CD14-positive monocyte (primary cell): ENCODE data around the gene LENG1. TPM values are rescaled to one million over a fixed set of nuclear protein-coding genes. Genes with fewer than 3 reads are reported as not detected.
A peak's percentile ranks its signal among the peaks of the same experiment; 100 is the strongest.

Experiments used
- DNase-seq, 3 donors: peaks; one replicate each; pipeline ENCODE4 v3.0.0-alpha.2; 2011 to 2022
- H2AFZ ChIP-seq: 2 replicates; pipeline ENCODE4 v1.6.0; 2012; ENCODE audit warnings: mild to moderate bottlenecking, low read depth, low read length, inconsistent platforms; ENCODE audit not compliant: insufficient read depth, poor library complexity, severe bottlenecking
- H3K27ac ChIP-seq, 2 donors: 1 replicate in 1 of 2; 2 replicates in 1 of 2; pipeline ENCODE4 v1.5.1; 2012 to 2013; ENCODE audit warnings: low read length in 2 of 2, control low read depth in 1 of 2, inconsistent platforms in 1 of 2, low read depth in 1 of 2, mild to moderate bottlenecking in 1 of 2
- H3K27me3 ChIP-seq, 2 donors: one replicate each; pipeline versions ENCODE4 v1.6.0 to v1.6.1; 2011 to 2013; ENCODE audit warnings: low read length in 2 of 2; ENCODE audit not compliant: control insufficient read depth in 2 of 2, insufficient read depth in 2 of 2
- H3K36me3 ChIP-seq, 2 donors: replicated peaks in 1 of 2; 1 replicate in 1 of 2; 2 replicates in 1 of 2; pipeline versions ENCODE4 v1.5.1 to v1.6.1; 2012 to 2013; ENCODE audit warnings: low read length in 2 of 2, control low read depth in 1 of 2, inconsistent platforms in 1 of 2, mild to moderate bottlenecking in 1 of 2; ENCODE audit not compliant: insufficient read depth in 2 of 2, control insufficient read depth in 1 of 2
- H3K4me1 ChIP-seq, 2 donors: 1 replicate in 1 of 2; 2 replicates in 1 of 2; pipeline versions ENCODE4 v1.5.1 to v1.6.1; 2012 to 2013; ENCODE audit warnings: low read length in 2 of 2, control low read depth in 1 of 2, inconsistent platforms in 1 of 2, mild to moderate bottlenecking in 1 of 2, moderate library complexity in 1 of 2; ENCODE audit not compliant: insufficient read depth in 2 of 2, control insufficient read depth in 1 of 2
- H3K4me2 ChIP-seq: replicated peaks from 2 replicates; pipeline ENCODE3; 2012; ENCODE audit warnings: low read length, moderate library complexity, mild to moderate bottlenecking; ENCODE audit not compliant: poor library complexity, severe bottlenecking; ENCODE audit errors: extremely low read depth
- H3K4me3 ChIP-seq, 3 experiments: fragments of 200-600 bp in 1 of 3; sonication (generic) in 1 of 3; replicated peaks in 1 of 3; 1 replicate in 2 of 3; 2 replicates in 1 of 3; pipeline ENCODE4 v1.5.1; 2011 to 2013; ENCODE audit warnings: low read length in 3 of 3, mild to moderate bottlenecking in 3 of 3, control low read depth in 2 of 3, low read depth in 2 of 3, inconsistent platforms in 1 of 3, moderate library complexity in 1 of 3
- H3K79me2 ChIP-seq: 2 replicates; pipeline ENCODE4 v1.6.0; 2012; ENCODE audit warnings: mild to moderate bottlenecking, control low read depth, inconsistent platforms, low read length, moderate library complexity; ENCODE audit not compliant: insufficient read depth
- H3K9ac ChIP-seq: 2 replicates; pipeline ENCODE4 v1.6.0; 2017; ENCODE audit warnings: low read length, mild to moderate bottlenecking; ENCODE audit not compliant: insufficient read depth, poor library complexity, severe bottlenecking
- H3K9me3 ChIP-seq, 2 donors: replicated peaks in 1 of 2; 1 replicate in 1 of 2; 2 replicates in 1 of 2; pipeline versions ENCODE4 v1.5.1 to v1.6.1; 2012 to 2013; ENCODE audit warnings: low read length in 2 of 2, control low read depth in 1 of 2; ENCODE audit not compliant: control insufficient read depth in 1 of 2, insufficient read depth in 1 of 2
- H4K20me1 ChIP-seq: 2 replicates; pipeline ENCODE4 v1.6.0; 2012; ENCODE audit warnings: mild to moderate bottlenecking, low read length, control low read depth, moderate library complexity; ENCODE audit not compliant: insufficient read depth
- H3K27ac Mint-ChIP-seq, 7 donors: one replicate each; pipeline ENCODE4 v1.8.0; 2020; ENCODE audit warnings: mild to moderate bottlenecking in 7 of 7, mixed read lengths in 7 of 7, moderate library complexity in 6 of 7, inconsistent platforms in 2 of 7
- H3K27me3 Mint-ChIP-seq, 3 donors: one replicate each; pipeline ENCODE4 v1.8.0; 2021 to 2022; ENCODE audit warnings: low read depth in 3 of 3, mild to moderate bottlenecking in 3 of 3, mixed read lengths in 3 of 3, moderate library complexity in 3 of 3, inconsistent platforms in 1 of 3
- H3K36me3 Mint-ChIP-seq, 2 donors: one replicate each; pipeline ENCODE4 v1.8.0; 2020; ENCODE audit warnings: mixed read lengths in 2 of 2, inconsistent platforms in 1 of 2, mild to moderate bottlenecking in 1 of 2
- H3K4me1 Mint-ChIP-seq: one replicate; pipeline ENCODE4 v1.8.0; 2020; ENCODE audit warnings: mild to moderate bottlenecking, mixed read lengths
- H3K4me3 Mint-ChIP-seq, 2 donors: one replicate each; pipeline ENCODE4 v1.8.0; 2020; ENCODE audit warnings: mild to moderate bottlenecking in 2 of 2, mixed read lengths in 2 of 2, moderate library complexity in 1 of 2
- H3K9me3 Mint-ChIP-seq, 7 donors: one replicate each; pipeline ENCODE4 v1.8.0; 2020 to 2022; ENCODE audit warnings: mixed read lengths in 7 of 7, mild to moderate bottlenecking in 6 of 7, moderate library complexity in 6 of 7, inconsistent platforms in 2 of 7
- WGBS: methylation state at CpG from one replicate; pipeline ENCODE4 v1.1.5; 2013; ENCODE audit warnings: missing lambda C conversion rate; ENCODE audit not compliant: insufficient coverage; 5-methylcytosine and 5-hydroxymethylcytosine counted together
- intact Hi-C, 2 donors: fragments of 100-400 bp; cut with micrococcal nuclease; formaldehyde crosslinking; loops; one replicate each; pipeline versions ENCODE4 v1.15.0 to v1.15.1; 2023
- polyA plus RNA-seq, 3 donors: library from polyadenylated mRNA; depleted of rRNA in 1 of 3; unstranded in 2 of 3; stranded (reverse) in 1 of 3; fragments of 300-500 nt in 2 of 3; fragments of >200 nt in 1 of 3; fragmentation: Illumina TruSeq in 2 of 3; gene quantifications; 1 replicate in 2 of 3; 2 replicates in 1 of 3; pipeline ENCODE4 v1.2.3, GENCODE V29; 2012 to 2021
- TF ChIP-seq, protein P1 (sequence below): fragments of 200-600 bp; IDR thresholded peaks from one replicate; pipeline ENCODE4 v1.8.0; 2022; ENCODE audit warnings: antibody characterized with exemption, mild to moderate bottlenecking

LENG1 gene
- polyA plus RNA-seq, 3 donors, result 3.4 to 5.4 (median 4.2) TPM

DNA sequence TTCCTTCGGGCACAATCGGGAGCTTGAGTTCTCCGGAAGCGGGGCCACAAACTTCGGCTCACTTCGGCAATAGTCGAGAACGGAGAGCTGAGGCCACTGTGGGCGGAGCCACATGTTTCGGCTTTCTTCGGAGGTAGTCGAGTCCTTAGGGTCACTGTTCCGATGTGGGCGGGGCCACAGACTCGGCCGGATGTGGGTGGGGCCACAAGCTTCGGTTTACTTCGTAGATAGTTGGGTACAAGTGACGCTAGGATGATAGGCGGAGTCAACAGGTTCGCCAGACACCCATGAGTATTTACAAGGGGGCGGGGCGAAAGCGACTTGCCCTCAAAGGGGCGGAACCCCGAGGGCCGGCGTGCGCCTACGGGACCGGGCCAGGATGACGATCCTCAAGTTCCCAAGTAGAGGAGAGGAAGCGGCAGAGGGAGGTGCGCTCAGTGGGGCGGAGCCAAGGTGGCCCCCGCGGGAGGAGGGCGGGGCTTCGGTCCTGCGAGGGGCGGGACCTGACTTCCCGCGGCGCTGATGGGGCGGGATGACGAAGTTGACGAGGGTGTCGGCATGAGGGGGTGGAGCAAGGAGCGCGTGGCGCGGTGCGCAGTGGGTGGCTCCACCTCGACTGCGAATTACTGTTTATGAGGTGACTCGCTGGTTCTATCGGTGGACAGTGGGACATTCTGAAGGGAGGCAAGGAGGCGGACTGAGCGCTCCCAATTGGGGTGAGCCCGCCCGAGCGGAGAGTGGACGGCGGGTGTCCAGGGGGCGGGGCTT lies 30.4 kb upstream of the LENG1 start:
- H3K27ac Mint-ChIP-seq, result peak overlapping the region; percentile 99 to 100 (median 100)
- intact Hi-C loops, result loop anchor here (2.0 to 10.0 kb wide), 3 partner anchors 31 to 1465 kb away; partner anchors contain the start of genes LENG1 (in 1 of the 2), LENG8 (in 1 of the 2) and U2AF2 (in 1 of the 2)
- peaks cover 30 to 47% of the 10 kb centered on the region in 2 donors for H3K4me1 ChIP-seq
- peak overlapping the region; percentile 93 for H3K9ac ChIP-seq
- H3K4me3 Mint-ChIP-seq, result peak overlapping the region; percentile 93 to 95
- H3K9me3 ChIP-seq, result no peaks in the 10 kb centered on the region
- peak overlapping the region; percentile 63 to 97 (median 89) for H3K4me3 ChIP-seq
- H3K36me3 ChIP-seq, result peaks cover 34 to 49% of the 10 kb centered on the region in 2 donors
- peaks cover 0 to 2% (median 0%) of the 10 kb centered on the region in 7 donors for H3K9me3 Mint-ChIP-seq
- peak overlapping the region; percentile 98 to 99 for H3K27ac ChIP-seq
- peaks cover 46% of the 10 kb centered on the region for H4K20me1 ChIP-seq
- H3K4me1 Mint-ChIP-seq, result peaks cover 36% of the 10 kb centered on the region
- H3K79me2 ChIP-seq, result peaks cover 50% of the 10 kb centered on the region
- peaks cover 0 to 3% (median 1%) of the 10 kb centered on the region in 3 donors for H3K27me3 Mint-ChIP-seq
- TF ChIP-seq, protein P1, sequence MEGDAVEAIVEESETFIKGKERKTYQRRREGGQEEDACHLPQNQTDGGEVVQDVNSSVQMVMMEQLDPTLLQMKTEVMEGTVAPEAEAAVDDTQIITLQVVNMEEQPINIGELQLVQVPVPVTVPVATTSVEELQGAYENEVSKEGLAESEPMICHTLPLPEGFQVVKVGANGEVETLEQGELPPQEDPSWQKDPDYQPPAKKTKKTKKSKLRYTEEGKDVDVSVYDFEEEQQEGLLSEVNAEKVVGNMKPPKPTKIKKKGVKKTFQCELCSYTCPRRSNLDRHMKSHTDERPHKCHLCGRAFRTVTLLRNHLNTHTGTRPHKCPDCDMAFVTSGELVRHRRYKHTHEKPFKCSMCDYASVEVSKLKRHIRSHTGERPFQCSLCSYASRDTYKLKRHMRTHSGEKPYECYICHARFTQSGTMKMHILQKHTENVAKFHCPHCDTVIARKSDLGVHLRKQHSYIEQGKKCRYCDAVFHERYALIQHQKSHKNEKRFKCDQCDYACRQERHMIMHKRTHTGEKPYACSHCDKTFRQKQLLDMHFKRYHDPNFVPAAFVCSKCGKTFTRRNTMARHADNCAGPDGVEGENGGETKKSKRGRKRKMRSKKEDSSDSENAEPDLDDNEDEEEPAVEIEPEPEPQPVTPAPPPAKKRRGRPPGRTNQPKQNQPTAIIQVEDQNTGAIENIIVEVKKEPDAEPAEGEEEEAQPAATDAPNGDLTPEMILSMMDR, result no peak
- H2AFZ ChIP-seq, result peak overlapping the region; percentile 73
- WGBS, result under 1% methylated on average over 55 of the region's 65 CpGs
- H3K27me3 ChIP-seq, result no peaks in the 10 kb centered on the region
- peak overlapping the region; percentile 99 for H3K4me2 ChIP-seq
- peak; percentile 100 for DNase-seq
- H3K36me3 Mint-ChIP-seq, result peaks cover 47 to 56% of the 10 kb centered on the region in 2 donors

DNA sequence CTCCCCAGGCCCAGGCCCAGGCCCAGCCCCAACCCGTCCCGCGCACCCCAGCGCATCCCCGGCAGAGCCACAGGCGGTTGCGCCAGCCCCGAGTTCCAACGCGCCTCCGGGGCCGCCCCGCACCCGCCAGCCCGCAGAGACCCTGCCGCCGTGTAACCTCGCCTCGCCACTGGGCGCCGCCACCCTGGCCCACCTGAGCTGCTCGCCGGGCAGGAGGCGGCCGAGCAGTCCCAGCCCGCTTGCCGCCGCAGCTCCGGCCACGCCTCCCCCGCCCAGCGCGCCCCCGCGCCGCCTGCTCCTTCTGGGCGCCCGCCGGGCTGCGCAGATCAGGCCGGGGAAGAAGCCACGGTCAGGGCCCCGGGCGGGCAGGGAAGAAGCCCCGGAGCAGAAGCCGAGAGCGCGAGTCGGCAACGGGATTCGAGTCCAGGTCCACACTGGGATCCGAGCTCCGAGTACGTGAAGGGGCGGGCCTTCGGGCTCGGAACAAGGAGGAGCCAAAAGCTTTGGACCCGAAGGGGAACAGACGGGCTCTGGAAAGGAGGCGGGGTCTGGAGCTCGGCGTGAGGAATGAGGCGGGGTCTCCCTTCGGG lies 29.7 kb upstream of the LENG1 start, which contains the start of gene MBOAT7:
Gene MBOAT7, minus strand, starts transcription at position 436 of the 590 bp plus-strand sequence. CDS start 1,072 bp downstream, outside the sequence.
- H3K4me2 ChIP-seq, result peak within 1 kb of the TSS; percentile 99
- H3K79me2 ChIP-seq, result peaks cover 50% of the 10 kb centered on the region
- no peaks in the 10 kb centered on the region for H3K9me3 ChIP-seq
- H2AFZ ChIP-seq, result peak within 1 kb of the TSS; percentile 73
- Mint-ChIP-seq H3K9me3 (peaks cover 0 to 2% (median 0%) of the 10 kb centered on the region in 7 donors), H3K27me3 (peaks cover 0 to 3% (median 1%) of the 10 kb centered on the region in 3 donors), H3K36me3 (peaks cover 44 to 54% of the 10 kb centered on the region in 2 donors), H3K4me3 (peak within 1 kb of the TSS; percentile 93 to 95), H3K27ac (peak within 1 kb of the TSS; percentile 99 to 100 (median 100)), H3K4me1 (peaks cover 36% of the 10 kb centered on the region)
- H3K4me3 ChIP-seq, result peak within 1 kb of the TSS; percentile 63 to 97 (median 89)
- H4K20me1 ChIP-seq, result peaks cover 46% of the 10 kb centered on the region
- H3K36me3 ChIP-seq, result peaks cover 31 to 44% of the 10 kb centered on the region in 2 donors
- peak within 1 kb of the TSS; percentile 98 to 99 for H3K27ac ChIP-seq
- H3K9ac ChIP-seq, result peak within 1 kb of the TSS; percentile 93
- intact Hi-C loops, result no loop called here
- no peak for DNase-seq
- H3K27me3 ChIP-seq, result no peaks in the 10 kb centered on the region
- under 1% methylated on average over 58 of the region's 64 CpGs for WGBS
- TF ChIP-seq, protein P1, result no peak
- H3K4me1 ChIP-seq, result peaks cover 30 to 47% of the 10 kb centered on the region in 2 donors
